ENCODE results near the gene LRRC75B. TPM values are rescaled to one million over a fixed set of nuclear protein-coding genes. Genes with fewer than 3 reads are reported as not detected.

Gene LRRC75B
- total and polyA plus RNA-seq, 2 of the 8 experiments (the other 6 are each of a cell fraction or from before 2014, with no cell fraction given), result 12.2 to 26.6 TPM

DNA sequence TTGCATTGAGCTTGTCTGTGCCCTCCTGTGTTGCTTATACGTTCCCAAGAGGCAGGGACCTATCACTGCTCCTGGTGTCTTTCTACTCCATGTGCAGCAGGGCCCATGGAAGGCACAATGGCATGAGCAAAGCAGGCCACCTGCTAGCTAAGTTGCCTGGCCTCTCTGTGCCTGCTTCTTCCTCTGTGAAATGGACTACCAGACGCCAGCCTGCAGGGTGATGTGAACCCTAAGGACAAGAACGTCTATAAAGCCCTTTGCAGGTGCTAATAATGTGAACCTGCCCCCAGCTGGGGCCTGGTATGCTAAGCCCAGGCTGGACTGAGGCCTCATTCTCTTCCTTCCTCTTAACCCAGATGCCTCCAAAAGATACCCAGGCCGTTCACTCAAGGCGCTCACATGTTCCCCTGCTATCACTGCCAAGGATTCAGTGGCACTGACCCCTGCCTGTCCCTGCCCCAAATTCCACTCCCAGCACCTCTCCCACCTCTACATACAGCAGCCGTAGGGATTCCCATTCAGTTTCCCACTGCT lies 41.9 kb downstream of the LRRC75B start:
- no peak for DNase-seq (ENCODE audit: low read depth in 1 of 2, low spot score in 2 of 2)
- Histone ChIP-seq H3K4ac (replicated peaks; ENCODE audit: insufficient read length, low read depth, low read length) (no peak overlapping the region), H2AK5ac (ENCODE audit: low read depth, low read length) (no peak overlapping the region), H3K79me1 (ENCODE audit: low read depth, low read length) (peaks cover 20% of the 10 kb centered on the region), H2BK20ac (ENCODE audit: low read length) (no peak overlapping the region), H3K23me2 (ENCODE audit: low read depth, low read length) (peaks cover 11% of the 10 kb centered on the region), H3K4me2 (ENCODE audit: insufficient read depth in 1 of 2, low read depth in 2 of 2, low read length in 2 of 2) (no peak overlapping the region), H4K8ac (ENCODE audit: extremely low read depth, insufficient read depth, low read length) (no peak overlapping the region), H3K79me2 (ENCODE audit: control insufficient read depth in 1 of 2, insufficient read depth in 2 of 2, low read length in 2 of 2) (peaks cover 7 to 50% of the 10 kb centered on the region in 2 experiments), H3K9me3 (ENCODE audit: insufficient read depth in 2 of 2, low read depth in 1 of 2, low read length in 1 of 2) (no peaks in the 10 kb centered on the region), H2BK12ac (ENCODE audit: low read depth, low read length) (no peak overlapping the region), H3K9ac (replicated peaks in 1 of 4; ENCODE audit: extremely low read depth in 1 of 4, low read depth in 3 of 4, low read length in 3 of 4) (no peak overlapping the region), H3K36me3 (ENCODE audit: control insufficient read depth in 2 of 4, insufficient read depth in 4 of 4, low read length in 3 of 4) (peaks cover 12 to 20% (median 18%) of the 10 kb centered on the region in 4 experiments; a peak in 7 of 8 replicates), H3K14ac (ENCODE audit: insufficient read length) (no peak overlapping the region), H3K4me1 (replicated peaks in 1 of 4; ENCODE audit: control insufficient read depth in 3 of 4, insufficient read depth in 4 of 4, low read length in 3 of 4) (peaks cover 0 to 12% (median 3%) of the 10 kb centered on the region in 4 experiments; a peak in 5 of 7 replicates), H2BK5ac (ENCODE audit: low read depth, low read length) (no peak overlapping the region), H3K27ac (ENCODE audit: low read depth, low read length) (no peak overlapping the region), H3K56ac (replicated peaks; ENCODE audit: insufficient read length, low read depth, low read length) (no peak overlapping the region), H3K27me3 (replicated peaks in 1 of 4; ENCODE audit: control insufficient read depth in 3 of 4, extremely low read depth in 1 of 4, insufficient read depth in 3 of 4, low read length in 3 of 4) (no peaks in the 10 kb centered on the region), H4K91ac (replicated peaks; ENCODE audit: insufficient read length, low read length) (no peak overlapping the region), H2AFZ (ENCODE audit: low read length) (no peak overlapping the region), H2BK15ac (ENCODE audit: low read length) (no peak overlapping the region), H3K18ac (ENCODE audit: extremely low read depth, low read length) (no peak overlapping the region), H2BK120ac (replicated peaks; ENCODE audit: low read depth, low read length) (no peak overlapping the region), H4K5ac (ENCODE audit: insufficient read length, low read depth, low read length) (no peak overlapping the region), H3K4me3 (ENCODE audit: extremely low read depth in 1 of 4, insufficient read depth in 2 of 4, low read depth in 3 of 4, low read length in 4 of 4) (no peak overlapping the region), H4K20me1 (replicated peaks in 1 of 2; ENCODE audit: control insufficient read depth in 1 of 2, insufficient read depth in 2 of 2, low read length in 2 of 2) (peaks cover 7 to 28% of the 10 kb centered on the region in 2 experiments), H3K23ac (ENCODE audit: insufficient read length) (no peak overlapping the region)
- no peak for FAIRE-seq
- CTCF ChIA-PET (ENCODE audit: partially characterized antibody), result interaction anchor here (1.2 to 2.7 kb wide), 4 partner anchors 11 to 52 kb away, joined by 3 to 8 read pairs (median 3); no protein-coding TSS in a partner anchor
- POLR2A ChIA-PET (ENCODE audit: partially characterized antibody), result interaction anchor here (0.8 to 1.1 kb wide), 3 partner anchors 10 to 130 kb away, joined by 3 to 5 read pairs (median 3); no protein-coding TSS in a partner anchor
- WGBS, 2 experiments (ENCODE audit: extremely low coverage in 1 of 2, insufficient coverage in 1 of 2, insufficient read length in 1 of 2, insufficient replicate concordance in 2 of 2, low coverage in 1 of 2, low lambda C conversion rate in 2 of 2, missing lambda C conversion rate in 1 of 2), result 91% methylated on average over 6 of the region's 6 CpGs; no CpG with 5 or more reads in 1 of the 2 experiments
- TF ChIP-seq JUND (IDR thresholded peaks at IDR 0.05; ENCODE audit: low read length) (no peak), RBBP5 (IDR thresholded peaks at IDR 0.05; ENCODE audit: borderline replicate concordance, low read depth, low read length) (no peak), TAF7 (optimal IDR thresholded peaks at IDR 0.05; ENCODE audit: borderline replicate concordance, low read depth, low read length) (no peak), POLR2AphosphoS5 (IDR thresholded peaks at IDR 0.05; ENCODE audit: low read depth, low read length) (no peak), CHD1 (IDR thresholded peaks at IDR 0.05; ENCODE audit: low read depth, low read length) (no peak), NANOG (IDR thresholded peaks at IDR 0.05; ENCODE audit: insufficient read depth, low read depth, low read length, poor library complexity, severe bottlenecking) (no peak), TEAD4 (IDR thresholded peaks at IDR 0.05; ENCODE audit: low read depth, low read length) (no peak), BCL11A (IDR thresholded peaks at IDR 0.05; ENCODE audit: low read depth in 2 of 2, low read length in 2 of 2) (no peak), EZH2 (IDR thresholded peaks at IDR 0.05; ENCODE audit: low read depth, low read length, severe bottlenecking) (no peak), KDM5A (IDR thresholded peaks at IDR 0.05; ENCODE audit: low read length) (no peak), RNF2 (IDR thresholded peaks at IDR 0.05; ENCODE audit: borderline replicate concordance, low read depth, low read length, missing control alignments, poor library complexity, severe bottlenecking) (no peak), CBX8 (IDR thresholded peaks at IDR 0.05; ENCODE audit: borderline replicate concordance, low read depth, low read length) (no peak)
- TF ChIP-seq, protein P1, sequence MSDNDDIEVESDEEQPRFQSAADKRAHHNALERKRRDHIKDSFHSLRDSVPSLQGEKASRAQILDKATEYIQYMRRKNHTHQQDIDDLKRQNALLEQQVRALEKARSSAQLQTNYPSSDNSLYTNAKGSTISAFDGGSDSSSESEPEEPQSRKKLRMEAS (IDR thresholded peaks at IDR 0.05), result no peak
